RWPE1 (cell line): Measurements from ENCODE around the gene BSND.
"Not testable (repeated sequence)": the region's sequence is repeated elsewhere in the genome, so short reads cannot be mapped to it uniquely, and the experiment has no call there.

Experiments used
- CTCF ChIA-PET: fragments of 350-600 bp; sonication (Branson Sonifier 250); formaldehyde crosslinking; extraction: SDS; loops from one replicate; lab custom pipeline; 2021; lab: Yijun Ruan, JAX
- POLR2A ChIA-PET: fragments of 400-600 bp; formaldehyde crosslinking; extraction: SDS; loops from one replicate; lab custom pipeline; 2020; ENCODE audit warnings: antibody characterized with exemption; ENCODE audit not compliant: low non-redundant PET; lab: Yijun Ruan, JAX
- DNase-seq: peaks from one replicate; pipeline ENCODE4 v3.0.0; 2012; ENCODE audit warnings: low spot score
- H3K27ac ChIP-seq: fragments of 450-650 bp; 2 replicates; pipeline ENCODE4 v1.5.1; 2017
- TF ChIP-seq, protein P1 (sequence below): fragments of 450-650 bp; conservative IDR thresholded peaks from 2 replicates; pipeline ENCODE4 v1.5.1; 2017; ENCODE audit warnings: low read depth, mild to moderate bottlenecking

BSND gene

DNA sequence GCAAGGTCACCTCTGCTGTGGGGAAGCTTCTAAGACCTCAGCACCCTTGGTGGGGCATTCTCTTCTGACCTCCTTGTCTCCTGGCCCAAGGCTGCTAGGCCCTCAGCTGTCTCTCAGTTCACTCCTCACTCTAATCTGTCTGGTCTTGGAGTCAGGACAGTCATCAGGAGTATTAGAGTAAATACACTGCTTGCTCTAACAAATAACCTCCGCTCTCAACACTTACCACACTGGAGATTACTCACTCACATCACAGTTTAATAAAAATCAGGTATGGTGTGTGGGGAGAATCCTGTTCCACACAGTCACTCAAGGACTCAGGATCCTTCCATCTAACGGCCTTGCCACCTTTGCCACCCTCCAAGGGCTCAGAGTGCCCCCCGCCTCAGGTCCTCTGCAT lies 44.9 kb upstream of the BSND start:
- CTCF ChIA-PET: interaction anchor here (0.6 to 2.2 kb wide), 2 partner anchors 43 to 168 kb away, joined by 3 to 6 read pairs; no protein-coding TSS in a partner anchor
- POLR2A ChIA-PET: no interaction called here
- TF ChIP-seq, protein P1, sequence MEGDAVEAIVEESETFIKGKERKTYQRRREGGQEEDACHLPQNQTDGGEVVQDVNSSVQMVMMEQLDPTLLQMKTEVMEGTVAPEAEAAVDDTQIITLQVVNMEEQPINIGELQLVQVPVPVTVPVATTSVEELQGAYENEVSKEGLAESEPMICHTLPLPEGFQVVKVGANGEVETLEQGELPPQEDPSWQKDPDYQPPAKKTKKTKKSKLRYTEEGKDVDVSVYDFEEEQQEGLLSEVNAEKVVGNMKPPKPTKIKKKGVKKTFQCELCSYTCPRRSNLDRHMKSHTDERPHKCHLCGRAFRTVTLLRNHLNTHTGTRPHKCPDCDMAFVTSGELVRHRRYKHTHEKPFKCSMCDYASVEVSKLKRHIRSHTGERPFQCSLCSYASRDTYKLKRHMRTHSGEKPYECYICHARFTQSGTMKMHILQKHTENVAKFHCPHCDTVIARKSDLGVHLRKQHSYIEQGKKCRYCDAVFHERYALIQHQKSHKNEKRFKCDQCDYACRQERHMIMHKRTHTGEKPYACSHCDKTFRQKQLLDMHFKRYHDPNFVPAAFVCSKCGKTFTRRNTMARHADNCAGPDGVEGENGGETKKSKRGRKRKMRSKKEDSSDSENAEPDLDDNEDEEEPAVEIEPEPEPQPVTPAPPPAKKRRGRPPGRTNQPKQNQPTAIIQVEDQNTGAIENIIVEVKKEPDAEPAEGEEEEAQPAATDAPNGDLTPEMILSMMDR: no peak
- peak overlapping the region; percentile 61; the same call in 1 of the 2 replicates for H3K27ac ChIP-seq
- DNase-seq: no peak

DNA sequence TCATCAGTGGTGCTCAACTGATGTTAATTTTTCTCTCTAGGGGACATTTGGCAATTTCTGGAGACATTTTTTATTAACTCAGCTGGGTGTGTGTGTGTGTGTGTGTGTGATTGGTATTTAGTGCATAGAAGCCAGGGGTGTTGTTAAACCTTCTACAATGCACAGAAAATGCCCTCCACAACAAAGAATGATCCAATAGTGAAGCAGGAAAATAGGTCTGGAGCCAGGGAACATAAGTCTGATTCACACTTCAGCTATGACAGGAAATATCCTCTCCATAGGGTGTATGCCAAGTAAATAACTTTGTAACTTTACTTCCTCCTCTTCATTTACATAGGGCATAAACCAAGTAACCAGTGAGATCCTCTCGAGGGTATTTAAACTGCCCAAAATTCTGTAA lies 43.4 kb upstream of the BSND start:
- H3K27ac ChIP-seq: no peak overlapping the region; the same call in 1 of the 2 replicates
- TF ChIP-seq, protein P1: no peak
- peak; percentile 75 for DNase-seq
- CTCF ChIA-PET: interaction anchor here (1.0 to 2.3 kb wide), 2 partner anchors 9 to 67 kb away, joined by 4 to 8 read pairs; no protein-coding TSS in a partner anchor
- POLR2A ChIA-PET: no interaction called here

DNA sequence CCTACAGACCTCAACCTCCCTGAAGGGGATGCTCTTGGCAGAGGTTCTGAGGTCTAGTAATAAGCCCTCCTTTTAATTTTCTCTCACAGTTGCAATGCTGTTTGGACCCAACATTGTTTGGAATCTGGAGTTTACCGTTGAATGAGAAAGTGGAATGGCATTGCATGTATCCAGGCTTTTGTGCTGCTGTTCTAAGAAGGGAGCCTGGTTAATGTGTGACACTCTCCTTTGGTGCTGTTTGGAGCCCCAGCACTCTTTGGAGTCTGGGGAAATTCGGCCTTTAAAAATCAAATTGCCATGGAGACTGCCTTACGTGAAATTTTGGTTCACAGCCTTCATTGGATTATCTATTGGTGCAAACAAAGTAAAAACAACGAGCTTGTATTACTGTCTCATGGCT lies 42.0 kb upstream of the BSND start:
- TF ChIP-seq, protein P1: no peak
- POLR2A ChIA-PET: no interaction called here

DNA sequence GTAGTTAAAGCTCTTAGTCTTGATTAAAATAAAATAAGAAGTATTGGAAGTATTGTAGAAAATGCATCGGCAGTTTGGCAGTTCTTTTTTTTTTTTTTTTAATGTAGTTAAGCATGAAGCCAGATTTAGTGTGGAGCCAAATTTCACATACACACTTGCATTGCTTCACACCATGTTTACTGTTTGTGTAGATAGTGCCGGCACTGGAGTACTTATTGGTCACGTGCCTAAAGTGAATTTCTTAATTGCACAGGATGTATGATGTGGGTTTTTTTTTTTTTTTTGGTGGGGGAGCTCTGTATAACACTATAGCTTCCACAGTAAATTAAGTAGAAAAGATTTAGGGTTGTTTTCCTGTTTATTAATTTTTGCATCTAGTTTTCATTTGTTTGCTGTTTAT lies 39.5 kb upstream of the BSND start:
- CTCF ChIA-PET: interaction anchor here (0.5 to 0.7 kb wide), 2 partner anchors 13 to 79 kb away, joined by 3 to 6 read pairs; no protein-coding TSS in a partner anchor
- POLR2A ChIA-PET: no interaction called here
- DNase-seq: no peak
- no peak overlapping the region for H3K27ac ChIP-seq
- TF ChIP-seq, protein P1: no peak

More for the DNA sequence above, 42.0 kb upstream of the BSND start:
- DNase-seq: no peak
- CTCF ChIA-PET: interaction anchor here (0.6 to 2.3 kb wide), 4 partner anchors 14 to 441 kb away, joined by 3 to 8 read pairs (median 4); no protein-coding TSS in a partner anchor
- no peak overlapping the region; the same call in 1 of the 2 replicates for H3K27ac ChIP-seq

DNA sequence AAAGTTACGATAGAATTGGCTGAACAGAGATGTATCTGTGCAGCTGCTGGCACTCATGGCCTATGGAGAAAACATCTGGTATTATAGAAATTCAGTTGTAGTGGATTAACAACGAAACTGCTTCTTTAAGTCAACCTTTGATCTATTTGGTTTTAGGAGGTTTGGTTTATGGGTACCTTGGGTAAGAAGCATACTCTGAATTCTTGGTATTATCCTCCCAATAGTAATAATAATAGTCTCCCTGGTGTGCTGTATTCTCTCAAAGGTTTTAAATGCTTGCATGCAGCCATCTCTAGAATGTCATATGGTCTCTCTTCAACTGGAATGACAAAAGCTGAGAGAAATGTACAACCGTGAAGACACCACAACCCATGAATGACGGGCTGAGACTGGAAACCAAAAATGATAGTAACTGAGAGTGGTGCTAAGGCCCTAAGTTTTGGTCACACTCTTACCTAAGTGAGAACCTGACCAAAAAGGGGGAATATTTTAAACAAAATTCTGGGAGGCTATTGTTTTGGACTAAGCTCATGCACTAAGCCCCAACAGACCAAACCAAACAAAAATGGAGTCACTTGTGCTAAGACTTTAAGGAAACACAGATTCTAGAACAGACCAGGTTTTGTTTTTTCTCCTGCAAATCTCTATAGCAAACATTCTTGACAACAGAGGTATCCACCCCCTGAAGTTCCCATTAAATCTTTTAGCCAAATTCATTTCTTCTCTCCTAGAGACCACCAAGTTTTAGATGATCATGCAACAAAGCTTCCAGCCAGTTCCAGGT lies 35.9 kb upstream of the BSND start:
- no peak overlapping the region for H3K27ac ChIP-seq
- POLR2A ChIA-PET: no interaction called here
- TF ChIP-seq, protein P1: no peak
- CTCF ChIA-PET: interaction anchor here (1.2 kb wide), 1 partner anchor 18 kb away, joined by 4 read pairs; no protein-coding TSS in a partner anchor
- no peak for DNase-seq

DNA sequence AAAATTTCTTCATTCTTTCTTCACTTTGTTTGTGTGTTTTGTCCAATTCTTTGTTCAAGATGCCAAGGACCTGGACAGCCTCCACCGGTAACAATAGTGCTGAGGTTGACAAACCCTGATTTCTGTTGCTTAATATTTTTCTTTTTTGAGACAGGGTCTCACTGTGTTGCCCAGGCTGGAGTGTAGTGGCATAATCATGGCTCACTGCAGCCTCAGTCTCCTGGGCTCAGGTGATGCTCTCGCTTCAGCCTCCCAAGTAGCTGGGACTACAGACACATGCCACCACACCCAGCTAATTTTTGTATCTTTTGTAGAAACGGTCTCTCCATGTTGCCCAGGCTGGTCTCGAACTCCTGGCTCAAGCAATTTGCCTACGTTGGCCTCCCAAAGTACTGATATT lies 34.9 kb upstream of the BSND start:
- POLR2A ChIA-PET, DNase-seq: not testable (repeated sequence)
- CTCF ChIA-PET: interaction anchor here (0.7 kb wide), 1 partner anchor 58 kb away, joined by 4 read pairs; no protein-coding TSS in a partner anchor

More for the DNA sequence above, 34.9 kb upstream of the BSND start:
- H3K27ac ChIP-seq: not testable (repeated sequence)
